Trophoblast cell (in vitro differentiated cells and primary cell): ENCODE results near the gene CENPA.
A peak's percentile ranks its signal among the peaks of the same experiment; 100 is the strongest.
"Not testable (repeated sequence)": the region's sequence is repeated elsewhere in the genome, so short reads cannot be mapped to it uniquely, and the experiment has no call there.

Source experiments
- DNase-seq, 2 donors: peaks; one replicate each; pipeline ENCODE4 v3.0.0-alpha.2; 2016
- H2AFZ ChIP-seq: 2 replicates; pipeline ENCODE4 v1.6.1; 2013; ENCODE audit warnings: low read length, moderate library complexity, mild to moderate bottlenecking; ENCODE audit not compliant: insufficient read depth, poor library complexity
- H2AK5ac ChIP-seq: 2 replicates; pipeline ENCODE4 v1.6.1; 2013; ENCODE audit warnings: mild to moderate bottlenecking, low read length
- H2BK120ac ChIP-seq: 2 replicates; pipeline ENCODE4 v1.6.1; 2013; ENCODE audit warnings: low read length, mild to moderate bottlenecking, moderate library complexity; ENCODE audit not compliant: insufficient read depth, poor library complexity
- H2BK12ac ChIP-seq: 2 replicates; pipeline ENCODE4 v1.6.1; 2013; ENCODE audit warnings: mild to moderate bottlenecking, low read length, moderate library complexity
- H2BK5ac ChIP-seq: 2 replicates; pipeline ENCODE4 v1.6.1; 2013; ENCODE audit warnings: low read length, low read depth, moderate library complexity, mild to moderate bottlenecking; ENCODE audit not compliant: poor library complexity
- H3K14ac ChIP-seq: 2 replicates; pipeline ENCODE4 v1.6.1; 2013; ENCODE audit warnings: mild to moderate bottlenecking, low read length
- H3K18ac ChIP-seq: 2 replicates; pipeline ENCODE4 v1.6.1; 2013; ENCODE audit warnings: mild to moderate bottlenecking, low read length
- H3K23ac ChIP-seq: 2 replicates; pipeline ENCODE4 v1.6.1; 2013; ENCODE audit warnings: low read length
- H3K27ac ChIP-seq: 2 replicates; pipeline ENCODE4 v1.5.1; 2013; ENCODE audit warnings: low read depth, mild to moderate bottlenecking, inconsistent platforms, low read length, moderate library complexity
- H3K27me3 ChIP-seq: 2 replicates; pipeline ENCODE4 v1.6.1; 2013; ENCODE audit warnings: inconsistent platforms, mild to moderate bottlenecking, low read length, moderate library complexity; ENCODE audit not compliant: insufficient read depth
- H3K36me3 ChIP-seq, 2 experiments: 1 replicate in 1 of 2; 2 replicates in 1 of 2; pipeline ENCODE4 v1.6.1; 2013; ENCODE audit warnings: low read length in 2 of 2, mild to moderate bottlenecking in 2 of 2, moderate library complexity in 1 of 2; ENCODE audit not compliant: insufficient read depth in 2 of 2, control insufficient read depth in 1 of 2
- H3K4ac ChIP-seq: 2 replicates; pipeline ENCODE4 v1.6.1; 2013; ENCODE audit warnings: low read depth, mild to moderate bottlenecking, low read length, moderate library complexity
- H3K4me1 ChIP-seq, 2 experiments: 1 replicate in 1 of 2; 2 replicates in 1 of 2; pipeline ENCODE4 v1.6.1; 2013; ENCODE audit warnings: low read length in 2 of 2, mild to moderate bottlenecking in 2 of 2, moderate library complexity in 1 of 2; ENCODE audit not compliant: insufficient read depth in 2 of 2, control insufficient read depth in 1 of 2
- H3K4me2 ChIP-seq: 2 replicates; pipeline ENCODE4 v1.6.1; 2013; ENCODE audit warnings: inconsistent platforms, mild to moderate bottlenecking, low read length, moderate library complexity
- H3K4me3 ChIP-seq: 2 replicates; pipeline ENCODE4 v1.5.1; 2013; ENCODE audit warnings: mild to moderate bottlenecking, low read depth, low read length, inconsistent platforms
- H3K79me1 ChIP-seq: one replicate; pipeline ENCODE4 v1.6.1; 2013; ENCODE audit warnings: low read length
- H3K79me2 ChIP-seq: 2 replicates; pipeline ENCODE4 v1.6.1; 2013; ENCODE audit warnings: low read length, mild to moderate bottlenecking; ENCODE audit not compliant: control insufficient read depth, insufficient read depth, poor library complexity
- H3K9ac ChIP-seq: 2 replicates; pipeline ENCODE4 v1.6.1; 2013; ENCODE audit warnings: mild to moderate bottlenecking, low read length
- H3K9me3 ChIP-seq: 2 replicates; pipeline ENCODE4 v1.6.1; 2013; ENCODE audit warnings: low read depth, mild to moderate bottlenecking, control low read depth, inconsistent platforms, low read length; ENCODE audit not compliant: insufficient read depth
- H4K12ac ChIP-seq: 2 replicates; pipeline ENCODE4 v1.6.1; 2013; ENCODE audit warnings: low read depth, mild to moderate bottlenecking, low read length, moderate library complexity
- H4K8ac ChIP-seq: 2 replicates; pipeline ENCODE4 v1.6.1; 2013; ENCODE audit warnings: low read depth, mild to moderate bottlenecking, low read length, moderate library complexity
- H4K91ac ChIP-seq: one replicate; pipeline ENCODE4 v1.6.1; 2013; ENCODE audit warnings: low read depth, mild to moderate bottlenecking, low read length, moderate library complexity
- WGBS: extraction: QIAGEN DNeasy Blood & Tissue Kit; methylation state at CpG from one replicate; pipeline ENCODE4 v1.1.7; 2013; ENCODE audit warnings: missing lambda C conversion rate; ENCODE audit not compliant: insufficient read length, insufficient coverage; ENCODE audit errors: extremely low coverage; 5-methylcytosine and 5-hydroxymethylcytosine counted together

CENPA gene

DNA sequence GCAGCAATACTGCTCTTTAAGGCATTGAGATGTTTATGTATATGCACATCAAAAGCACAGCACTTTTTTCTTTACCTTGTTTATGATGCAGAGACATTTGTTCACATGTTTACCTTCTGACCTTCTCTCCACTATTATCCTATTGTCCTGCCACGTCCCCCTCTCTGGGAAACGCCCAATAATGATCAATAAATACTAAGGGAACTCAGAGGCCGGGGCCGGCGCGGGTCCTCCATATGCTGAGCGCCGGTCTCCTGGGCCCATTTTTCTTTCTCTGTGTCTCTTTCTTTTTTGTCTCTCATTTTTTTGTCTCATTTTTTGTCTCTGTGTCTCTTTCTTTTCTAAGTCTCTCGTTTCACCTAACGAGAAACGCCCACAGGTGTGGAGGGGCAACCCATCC is 35.4 kb upstream of the CENPA start:
- not testable (repeated sequence) for H3K4ac ChIP-seq, H3K9ac ChIP-seq, H3K27ac ChIP-seq, H2AFZ ChIP-seq, H4K8ac ChIP-seq, H3K18ac ChIP-seq, H4K12ac ChIP-seq, H3K79me1 ChIP-seq, H2BK5ac ChIP-seq, H3K4me2 ChIP-seq, H3K9me3 ChIP-seq, H4K91ac ChIP-seq, H3K4me1 ChIP-seq, H3K14ac ChIP-seq, H3K27me3 ChIP-seq, H2BK120ac ChIP-seq, H2AK5ac ChIP-seq, H3K23ac ChIP-seq, H3K4me3 ChIP-seq, H3K36me3 ChIP-seq, H2BK12ac ChIP-seq, H3K79me2 ChIP-seq, DNase-seq
- WGBS = no CpG with 5 or more reads among the region's 11 CpGs

DNA sequence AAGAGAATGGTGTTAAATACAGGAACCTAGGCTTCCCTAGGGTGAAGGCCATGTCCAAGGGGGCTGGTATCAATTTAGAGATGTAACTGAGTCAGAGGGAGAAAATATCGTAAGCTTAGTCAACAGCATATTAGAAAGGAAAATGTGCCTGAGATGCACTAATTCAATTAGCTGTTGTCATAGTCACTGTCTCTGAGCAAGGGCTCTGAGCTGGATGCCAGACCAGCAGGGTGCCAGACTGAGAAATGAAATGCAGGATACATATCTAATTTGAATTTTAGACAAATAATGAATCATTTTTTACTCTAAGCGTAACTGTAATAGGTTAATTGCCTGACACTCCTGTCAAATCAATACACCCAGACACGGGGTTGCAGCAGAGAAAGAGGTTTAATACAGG is 33.2 kb upstream of the CENPA start:
- H3K4me2 ChIP-seq = no peak overlapping the region
- no peak overlapping the region for H4K12ac ChIP-seq
- no peaks in the 10 kb centered on the region for H3K79me1 ChIP-seq
- no peak overlapping the region for H3K23ac ChIP-seq
- no peaks in the 10 kb centered on the region for H3K79me2 ChIP-seq
- H4K91ac ChIP-seq = no peak overlapping the region
- H2BK5ac ChIP-seq = no peak overlapping the region
- no peak overlapping the region for H3K18ac ChIP-seq
- DNase-seq = no peak
- no peaks in the 10 kb centered on the region for H3K27me3 ChIP-seq
- H2BK12ac ChIP-seq = no peak overlapping the region
- no peak overlapping the region for H2AK5ac ChIP-seq
- no peak overlapping the region for H3K9ac ChIP-seq
- no peak overlapping the region for H3K4me3 ChIP-seq
- no peak overlapping the region for H3K27ac ChIP-seq
- H3K4me1 ChIP-seq = peaks cover 3 to 10% of the 10 kb centered on the region in 2 experiments
- H3K9me3 ChIP-seq = peaks cover 2% of the 10 kb centered on the region
- WGBS = no CpG with 5 or more reads among the region's 3 CpGs
- H3K4ac ChIP-seq = no peak overlapping the region
- H2BK120ac ChIP-seq = no peak overlapping the region
- H3K14ac ChIP-seq = no peak overlapping the region
- H3K36me3 ChIP-seq = no peaks in the 10 kb centered on the region
- no peak overlapping the region for H2AFZ ChIP-seq
- no peak overlapping the region for H4K8ac ChIP-seq

DNA sequence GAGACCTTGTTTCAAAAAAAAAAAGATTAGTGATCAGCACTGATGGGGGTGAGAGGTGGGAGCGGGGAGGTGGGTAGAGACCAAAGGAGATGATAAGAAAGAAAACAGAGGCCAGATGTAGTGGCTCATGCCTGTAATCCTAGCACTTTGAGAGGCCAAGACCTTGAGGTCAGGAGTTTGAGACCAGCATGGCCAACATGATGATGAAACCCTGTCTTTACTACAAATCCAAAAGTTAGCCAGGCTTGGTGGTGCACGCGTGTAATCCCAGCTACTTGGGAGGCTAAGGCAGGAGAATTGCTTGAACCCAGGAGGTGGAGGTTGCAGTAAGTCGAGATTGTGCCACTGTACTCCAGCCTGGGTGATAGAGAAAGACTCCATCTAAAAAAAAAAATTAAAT is 31.3 kb upstream of the CENPA start:
- H3K9me3 ChIP-seq = peaks cover 2% of the 10 kb centered on the region

DNA sequence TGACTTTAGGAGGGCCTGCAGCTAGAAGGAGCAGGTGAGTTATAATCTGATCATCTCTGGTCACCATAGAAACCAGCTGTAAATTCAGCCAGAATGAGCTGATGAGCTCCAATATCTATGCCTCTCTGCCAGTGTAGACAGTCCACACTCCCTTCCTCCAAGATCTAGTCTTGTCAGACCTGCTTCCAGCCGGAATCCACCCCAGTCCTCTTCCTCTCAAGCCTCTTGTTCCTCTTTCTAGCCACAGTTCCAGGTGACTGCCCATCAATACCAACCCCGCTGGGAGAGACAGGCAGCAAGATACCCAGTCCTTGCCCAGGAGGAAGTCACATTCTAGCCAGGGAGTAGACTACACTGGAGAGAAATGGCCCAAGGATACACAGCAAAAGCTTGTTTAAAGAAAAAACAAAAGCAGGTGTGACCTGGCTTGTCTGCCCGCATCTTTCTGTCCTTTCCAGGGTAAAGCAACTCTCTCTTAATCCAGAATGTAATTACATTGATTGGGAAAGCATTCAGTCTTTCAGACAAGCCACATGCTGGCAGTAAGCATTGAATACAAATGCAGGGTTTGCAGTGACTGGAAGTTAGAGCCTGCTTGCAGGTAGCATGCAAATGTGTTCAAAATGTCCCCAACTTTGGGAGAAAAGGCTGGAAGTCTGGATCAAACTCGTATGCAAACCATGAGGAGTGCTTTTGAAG is 30.7 kb upstream of the CENPA start:
- no peak overlapping the region for H3K14ac ChIP-seq
- no peak overlapping the region for H3K9ac ChIP-seq
- no CpG with 5 or more reads among the region's 4 CpGs for WGBS
- no peak overlapping the region for H3K27ac ChIP-seq
- no peak overlapping the region for H3K4me3 ChIP-seq
- DNase-seq = peak; percentile 66 to 85
- H3K18ac ChIP-seq = no peak overlapping the region
- peaks cover 11% of the 10 kb centered on the region for H3K79me1 ChIP-seq
- H3K36me3 ChIP-seq = no peaks in the 10 kb centered on the region
- no peak overlapping the region for H2BK120ac ChIP-seq
- no peaks in the 10 kb centered on the region for H3K27me3 ChIP-seq
- peaks cover 4% of the 10 kb centered on the region for H3K79me2 ChIP-seq
- H4K91ac ChIP-seq = peak overlapping the region; percentile 11
- H3K4me2 ChIP-seq = no peak overlapping the region
- no peak overlapping the region for H3K4ac ChIP-seq
- H3K9me3 ChIP-seq = peaks cover 2% of the 10 kb centered on the region
- H2AK5ac ChIP-seq = peak overlapping the region; percentile 55
- peak overlapping the region; percentile 61 for H2BK12ac ChIP-seq
- H4K8ac ChIP-seq = no peak overlapping the region
- H4K12ac ChIP-seq = no peak overlapping the region
- no peak overlapping the region for H3K23ac ChIP-seq
- no peak overlapping the region for H2AFZ ChIP-seq
- H3K4me1 ChIP-seq = peaks cover 9 to 17% of the 10 kb centered on the region in 2 experiments
- H2BK5ac ChIP-seq = peak overlapping the region; percentile 19

More for the DNA sequence above, 31.3 kb upstream of the CENPA start:
- H4K12ac ChIP-seq = no peak overlapping the region
- DNase-seq = peak; percentile 51 to 70
- peaks cover 4% of the 10 kb centered on the region for H3K79me2 ChIP-seq
- no peak overlapping the region for H3K18ac ChIP-seq
- H3K4me3 ChIP-seq = no peak overlapping the region
- H3K4me2 ChIP-seq = no peak overlapping the region
- peaks cover 11% of the 10 kb centered on the region for H3K79me1 ChIP-seq
- H3K23ac ChIP-seq = no peak overlapping the region
- H2BK5ac ChIP-seq = no peak overlapping the region
- H2AFZ ChIP-seq = no peak overlapping the region
- H3K36me3 ChIP-seq = no peaks in the 10 kb centered on the region
- no CpG with 5 or more reads among the region's 4 CpGs for WGBS
- no peaks in the 10 kb centered on the region for H3K27me3 ChIP-seq
- no peak overlapping the region for H4K91ac ChIP-seq
- no peak overlapping the region for H2BK12ac ChIP-seq
- peaks cover 11 to 19% of the 10 kb centered on the region in 2 experiments for H3K4me1 ChIP-seq
- H2BK120ac ChIP-seq = no peak overlapping the region
- no peak overlapping the region for H2AK5ac ChIP-seq
- H3K27ac ChIP-seq = no peak overlapping the region
- H3K14ac ChIP-seq = no peak overlapping the region
- H3K4ac ChIP-seq = no peak overlapping the region
- no peak overlapping the region for H3K9ac ChIP-seq
- H4K8ac ChIP-seq = no peak overlapping the region
